ENCODE data around the gene ZNF79.

Gene ZNF79

DNA sequence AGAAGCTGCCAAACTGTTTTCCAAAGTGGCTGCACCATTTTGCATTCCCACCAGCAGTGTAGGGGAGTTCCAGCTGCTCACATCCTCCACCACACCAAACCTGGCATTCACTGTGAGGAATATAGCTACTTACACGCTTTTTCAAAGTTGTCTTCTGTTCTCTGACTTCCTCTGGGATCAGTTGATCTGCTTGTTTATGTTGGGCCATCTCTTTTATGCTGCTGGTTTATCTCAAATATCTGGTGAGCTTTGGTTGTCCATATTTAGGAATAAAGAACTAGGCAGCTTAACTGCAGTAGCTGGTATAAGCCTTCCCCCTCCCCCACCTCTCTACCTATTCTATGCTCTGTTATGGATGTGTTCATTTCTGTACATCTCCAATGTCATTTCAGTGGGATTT is 8.5 kb upstream of the ZNF79 start:
- no peak for DNase-seq (ENCODE audit: low read depth)
- no peak for TF ChIP-seq CTCF (IDR thresholded peaks at IDR 0.05; ENCODE audit: insufficient read depth, low read depth, low read length, missing control alignments)
- H3K4me3 ChIP-seq (ENCODE audit: low read depth, low read length), result no peak overlapping the region

DNA sequence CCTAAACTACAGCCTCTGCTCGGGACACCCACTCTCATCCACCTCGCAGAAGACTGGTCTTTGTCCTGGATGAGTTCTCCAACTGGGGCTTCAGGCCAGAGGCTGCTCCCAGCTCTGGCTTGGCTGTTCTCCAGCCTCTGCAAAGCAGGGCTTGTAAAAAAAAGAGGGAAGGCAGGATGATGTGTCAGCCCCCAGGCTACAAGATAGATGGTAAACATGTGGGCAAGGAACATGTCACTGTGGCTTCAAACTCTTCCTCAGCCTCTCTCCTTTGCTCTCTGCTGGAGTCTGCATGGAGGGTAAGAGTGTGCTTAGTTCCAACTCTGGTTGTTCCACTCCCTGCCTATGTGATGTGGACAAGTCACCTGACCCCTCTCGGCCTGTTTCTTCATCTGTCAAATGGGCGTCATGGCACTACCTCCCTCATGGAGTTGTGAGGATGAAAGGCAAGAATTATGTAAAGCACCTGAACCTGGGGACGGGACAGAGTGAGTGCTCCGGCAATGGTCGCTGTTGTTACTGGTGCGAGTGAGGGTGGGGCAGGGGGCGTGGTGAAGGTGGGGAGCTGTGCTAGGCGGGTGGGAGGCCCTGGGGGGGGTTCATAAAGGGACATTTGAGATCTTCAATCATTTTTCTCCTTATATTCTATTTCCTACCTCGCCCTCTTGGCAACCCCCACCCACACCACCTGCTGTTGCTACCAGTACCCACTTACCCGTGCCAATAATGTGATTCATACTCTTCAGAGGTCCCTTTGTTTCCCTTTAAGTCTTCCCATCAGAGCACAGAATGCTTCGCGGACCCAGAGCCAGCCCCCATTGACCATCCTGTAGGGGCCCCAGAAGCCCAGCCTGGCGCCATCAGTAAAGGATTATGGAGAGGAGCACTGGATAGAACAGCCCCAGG is 6.8 kb upstream of the ZNF79 start:
- no peak for TF ChIP-seq CTCF (IDR thresholded peaks at IDR 0.05; ENCODE audit: insufficient read depth, low read depth, low read length, missing control alignments)
- no peak for DNase-seq (ENCODE audit: low read depth)
- H3K4me3 ChIP-seq (ENCODE audit: low read depth, low read length), result no peak overlapping the region

DNA sequence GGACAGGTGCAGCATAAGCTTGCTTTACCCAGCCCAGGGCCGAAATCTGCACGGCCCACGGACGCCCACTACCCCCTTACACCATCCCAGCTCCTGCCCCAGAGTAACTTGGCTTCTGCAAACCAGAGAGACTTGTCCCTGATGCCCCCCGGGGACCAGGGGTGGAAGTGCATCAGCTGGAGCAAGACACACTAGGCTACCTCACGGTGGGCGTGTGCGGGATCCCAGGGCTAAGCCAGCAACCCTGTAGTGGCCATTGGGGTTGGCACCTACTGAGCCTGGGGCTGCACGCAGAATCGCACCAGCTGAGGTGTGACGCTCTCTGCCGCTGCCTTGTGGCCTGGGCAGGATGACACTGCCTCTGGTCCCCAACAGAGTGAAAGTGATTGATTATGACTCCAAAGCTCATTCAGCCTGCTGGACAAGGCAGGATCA is 6.1 kb upstream of the ZNF79 start:
- TF ChIP-seq CTCF (IDR thresholded peaks at IDR 0.05; ENCODE audit: insufficient read depth, low read depth, low read length, missing control alignments), result peak; percentile 30
- peak; percentile 36 for DNase-seq (ENCODE audit: low read depth)

DNA sequence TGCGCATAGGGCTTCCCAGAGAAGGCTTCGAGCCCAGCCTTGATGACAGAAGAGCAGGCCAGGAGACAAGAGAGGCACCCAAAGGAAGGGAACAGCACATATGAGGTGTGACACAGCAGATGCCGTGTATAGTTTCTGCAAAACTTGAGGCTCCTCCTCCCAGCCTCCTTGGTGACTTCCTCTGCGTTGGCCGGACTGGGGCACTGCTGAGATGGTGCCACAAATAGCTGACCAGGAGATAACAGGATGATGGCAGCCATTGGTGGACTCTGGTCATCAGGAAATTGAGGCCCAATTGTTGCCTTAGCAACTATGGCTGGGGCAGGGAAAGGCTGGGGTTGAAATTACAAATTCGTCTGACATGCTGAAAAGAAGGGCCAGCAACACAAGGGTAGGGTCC is 4.8 kb upstream of the ZNF79 start:
- no peak for DNase-seq (ENCODE audit: low read depth)
- no peak overlapping the region for H3K4me3 ChIP-seq (ENCODE audit: low read depth, low read length)
- no peak for TF ChIP-seq CTCF (IDR thresholded peaks at IDR 0.05; ENCODE audit: insufficient read depth, low read depth, low read length, missing control alignments)

More for the DNA sequence above, 6.1 kb upstream of the ZNF79 start:
- H3K4me3 ChIP-seq (ENCODE audit: low read depth, low read length), result no peak overlapping the region

- DNase-seq (ENCODE audit: low read depth), result no peak
- no peak overlapping the region for H3K4me3 ChIP-seq (ENCODE audit: low read depth, low read length)
- no peak for TF ChIP-seq CTCF (IDR thresholded peaks at IDR 0.05; ENCODE audit: insufficient read depth, low read depth, low read length, missing control alignments)
Observed at GRCh38 chr9:127421057-127421456, 3.1 kb upstream of the ZNF79 start.

- no peak for DNase-seq (ENCODE audit: low read depth)
- H3K4me3 ChIP-seq (ENCODE audit: low read depth, low read length), result no peak overlapping the region
- no peak for TF ChIP-seq CTCF (IDR thresholded peaks at IDR 0.05; ENCODE audit: insufficient read depth, low read depth, low read length, missing control alignments)
Observed at GRCh38 chr9:127422133-127422782, 1.9 kb upstream of the ZNF79 start.

All from GM12865 (cell line).